ENCODE measurements around the gene AVPR1B. TPM values are rescaled to one million over a fixed set of nuclear protein-coding genes. Genes with fewer than 3 reads are reported as not detected.

AVPR1B gene
- total RNA-seq, 1 donor from 2014 or later = not detected

DNA sequence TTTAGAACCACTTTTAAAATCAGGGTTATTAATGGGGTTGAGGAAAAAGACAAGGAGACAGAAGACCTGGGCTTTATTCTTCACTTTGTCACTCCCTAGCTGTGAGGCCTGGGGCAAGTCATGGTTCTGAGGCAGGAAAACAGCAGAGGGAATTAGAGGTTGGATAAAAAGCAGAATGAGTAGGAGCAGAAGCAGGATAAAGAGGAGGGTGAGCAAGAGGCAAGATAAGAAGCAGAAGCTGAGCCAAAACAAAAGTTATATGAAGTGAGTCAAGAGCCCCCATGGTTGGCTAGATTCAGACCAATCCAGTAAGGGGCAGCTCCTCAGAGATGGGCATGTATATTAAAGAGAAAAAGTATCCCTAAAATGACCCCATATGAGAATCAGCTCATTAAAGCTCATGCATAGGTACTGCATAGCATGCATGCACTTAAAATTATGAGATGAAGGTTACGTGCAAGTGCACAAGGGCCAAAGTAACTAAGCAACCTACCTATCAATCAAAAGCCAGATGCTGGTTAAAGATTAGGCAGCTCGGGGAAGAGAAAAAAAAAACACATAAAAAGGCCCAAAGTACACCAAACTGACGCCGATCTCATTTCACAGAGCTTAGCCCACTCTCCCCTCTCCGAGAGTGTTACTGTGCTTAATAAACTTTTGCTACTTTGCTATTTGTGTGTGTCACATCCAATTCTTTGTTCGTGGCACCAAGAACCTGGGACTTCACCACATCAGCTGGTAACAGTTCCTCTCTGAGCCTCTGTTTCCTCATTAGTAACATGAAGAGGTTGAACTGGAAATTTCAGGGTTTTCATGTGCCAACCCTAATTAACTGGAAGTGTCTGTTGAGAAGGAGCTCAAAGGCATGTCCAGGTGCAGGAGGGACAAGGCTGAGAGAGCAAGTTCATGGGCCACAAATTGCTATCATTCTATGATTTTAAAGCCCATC, 2.2 kb downstream of the AVPR1B start:
- intact Hi-C loops (cut with DNase I) = no loop called here
- DNase-seq (ENCODE audit: low spot score) (no peak), ATAC-seq (no peak)

DNA sequence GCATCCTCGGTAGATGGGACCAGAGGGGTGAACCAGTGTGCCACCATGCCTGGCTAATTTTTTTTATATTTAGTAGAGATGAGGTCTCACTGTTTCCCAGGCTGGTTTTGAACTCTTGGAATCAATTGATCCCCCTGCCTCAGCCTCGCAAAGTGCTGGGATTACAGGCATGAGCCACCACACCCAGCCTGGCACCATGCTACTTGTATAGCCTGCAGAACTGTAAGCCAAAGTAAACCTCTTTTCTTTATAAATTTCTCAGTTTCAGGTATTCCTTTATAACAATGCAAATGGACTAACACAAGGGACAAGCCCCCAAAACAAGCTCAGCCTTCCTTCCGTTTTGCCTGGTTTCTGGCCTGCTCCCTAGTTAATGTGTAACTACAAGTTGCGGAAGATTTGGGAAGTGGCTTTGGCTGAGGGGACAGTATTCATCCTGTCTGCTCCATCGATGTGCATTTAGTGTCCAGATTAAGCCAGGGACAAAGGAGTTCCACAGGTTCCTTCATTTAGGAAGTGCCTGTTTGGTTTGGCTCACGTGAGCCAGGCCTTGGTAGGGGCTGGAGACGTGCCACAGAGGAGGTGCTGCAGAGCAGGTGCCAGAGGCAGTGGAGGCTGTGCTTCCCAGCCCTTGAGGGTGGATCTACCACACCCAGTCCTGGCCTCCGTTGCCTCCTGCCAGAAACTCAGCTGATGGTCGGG, 4.4 kb downstream of the AVPR1B start:
- intact Hi-C loops (cut with DNase I) = no loop called here

DNA sequence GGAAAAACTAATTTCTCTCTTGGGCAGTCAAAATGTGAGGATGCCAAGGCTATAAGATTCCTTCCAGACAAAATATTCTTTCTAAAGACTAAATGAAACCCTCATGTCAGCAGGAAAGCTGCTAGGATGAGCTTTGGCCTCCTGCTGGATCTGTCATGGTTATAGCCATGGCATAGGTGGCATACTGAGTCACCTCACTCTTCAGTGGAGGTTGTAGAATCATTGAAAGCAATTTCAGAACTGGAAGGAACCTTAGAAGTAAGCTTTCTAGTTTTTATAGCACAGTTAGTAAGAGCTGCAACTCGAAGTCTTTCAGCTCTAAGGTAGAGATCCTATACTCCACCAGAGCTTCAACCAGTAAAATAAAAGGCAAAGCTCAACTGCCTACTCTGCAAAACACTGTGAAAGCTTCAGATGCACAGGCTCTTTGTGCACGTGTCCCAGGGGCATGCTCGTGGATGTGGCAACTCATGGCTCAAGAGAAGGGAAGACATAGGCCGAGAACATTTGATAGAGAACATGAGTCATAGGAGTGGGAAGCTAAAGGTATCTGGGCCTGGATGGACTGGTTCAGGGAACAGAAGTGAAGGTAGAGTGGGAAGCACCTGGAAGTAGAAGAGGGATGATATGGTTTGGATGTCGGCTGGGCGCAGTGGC, 5.8 kb downstream of the AVPR1B start:
- ATAC-seq = no peak
- intact Hi-C loops (cut with DNase I) = no loop called here

More for the DNA sequence above, 4.4 kb downstream of the AVPR1B start:
- no peak for ATAC-seq
- no peak for DNase-seq (ENCODE audit: low spot score)

DNA sequence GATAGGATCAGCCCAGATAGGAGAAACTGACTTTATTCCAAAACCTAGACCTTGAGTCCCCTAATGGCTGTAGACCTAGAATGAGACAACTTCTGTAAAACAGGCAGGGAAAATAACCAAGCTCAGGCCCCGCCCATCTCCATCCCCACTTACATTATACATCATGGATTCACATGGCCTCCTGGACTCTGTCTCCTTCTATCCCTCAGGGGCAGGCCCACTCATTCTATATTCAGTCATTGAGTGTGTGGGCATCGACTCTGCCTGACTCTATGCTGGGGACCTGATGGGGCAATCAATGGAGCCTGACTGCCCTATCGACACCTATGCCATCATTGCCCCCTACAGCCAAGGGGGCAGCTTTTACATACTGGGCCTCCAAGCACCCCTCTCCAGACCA, 6.4 kb downstream of the AVPR1B start:
- ATAC-seq = no peak
- DNase-seq (ENCODE audit: low spot score) = no peak
- intact Hi-C loops (cut with DNase I) = no loop called here

More for the DNA sequence above, 5.8 kb downstream of the AVPR1B start:
- no peak for DNase-seq (ENCODE audit: low spot score)

DNA sequence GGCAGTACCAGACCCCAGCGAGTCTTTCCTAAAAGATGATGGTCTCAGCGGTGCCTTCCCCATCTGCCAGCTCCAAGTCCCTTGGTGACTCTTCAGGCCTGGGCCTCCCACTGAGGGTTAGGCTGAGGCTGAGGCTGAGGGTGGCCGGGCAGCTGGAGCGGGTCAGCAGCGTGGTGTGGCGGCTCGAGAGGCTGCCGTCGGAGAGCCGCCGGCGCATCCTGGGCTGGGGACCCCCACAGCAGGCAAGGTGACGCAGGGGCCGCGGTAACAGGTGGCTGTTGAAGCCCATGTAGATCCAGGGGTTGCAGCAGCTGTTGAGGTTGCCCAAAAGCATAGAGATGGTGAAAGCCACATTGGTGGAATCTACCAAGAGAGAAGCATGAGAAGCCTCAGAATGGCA, 7.0 kb downstream of the AVPR1B start:
- ATAC-seq = no peak
- intact Hi-C loops (cut with DNase I) = no loop called here
- no peak for DNase-seq (ENCODE audit: low spot score)

DNA sequence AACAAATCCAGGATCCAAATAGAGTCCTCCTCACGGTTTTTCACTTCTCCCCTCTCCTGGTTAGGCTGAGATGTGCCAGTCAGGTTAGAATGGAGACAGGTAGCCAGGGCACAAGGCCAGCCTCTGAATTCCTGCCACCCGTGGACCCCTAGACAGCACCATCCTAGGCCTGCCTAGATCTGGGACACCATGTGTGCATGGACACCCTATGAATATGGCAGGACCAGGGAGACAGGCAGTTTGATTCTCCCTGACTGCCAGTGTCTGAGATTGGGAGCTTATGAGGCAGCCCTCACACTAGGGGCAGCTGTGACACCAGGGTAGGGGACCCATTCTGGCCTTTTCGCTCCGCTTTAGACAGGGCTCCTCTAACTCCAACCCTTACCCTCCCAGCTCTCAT, 7.5 kb downstream of the AVPR1B start:
- ATAC-seq = no peak

DNA sequence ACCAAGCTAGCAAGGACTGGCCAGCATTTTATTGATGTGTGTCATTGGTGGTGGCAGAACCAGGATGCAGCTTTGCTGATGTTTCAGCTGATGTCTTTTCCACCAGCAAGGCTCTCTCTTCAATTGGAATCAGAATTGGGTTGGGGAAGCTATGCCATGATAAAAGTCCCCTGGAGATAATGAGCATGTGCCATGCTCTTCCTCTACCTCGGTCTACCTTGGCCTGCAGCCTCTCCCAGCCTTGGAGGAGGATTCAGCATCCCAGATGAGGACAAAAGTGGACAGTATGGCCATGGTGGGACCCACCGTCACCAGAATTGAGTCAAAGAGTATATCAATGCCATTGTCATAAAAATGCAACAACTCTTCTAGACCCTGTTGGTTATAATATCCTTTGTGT, 8.6 kb downstream of the AVPR1B start:
- DNase-seq (ENCODE audit: low spot score) = no peak
- ATAC-seq = no peak
- intact Hi-C loops (cut with DNase I) = loop anchor here (5.0 to 10.0 kb wide), 2 partner anchors 191 to 314 kb away; no protein-coding TSS in a partner anchor

More for the DNA sequence above, 7.5 kb downstream of the AVPR1B start:
- DNase-seq (ENCODE audit: low spot score) = no peak
- intact Hi-C loops (cut with DNase I) = loop anchor here (5.0 to 10.0 kb wide), 2 partner anchors 192 to 315 kb away; no protein-coding TSS in a partner anchor

DNA sequence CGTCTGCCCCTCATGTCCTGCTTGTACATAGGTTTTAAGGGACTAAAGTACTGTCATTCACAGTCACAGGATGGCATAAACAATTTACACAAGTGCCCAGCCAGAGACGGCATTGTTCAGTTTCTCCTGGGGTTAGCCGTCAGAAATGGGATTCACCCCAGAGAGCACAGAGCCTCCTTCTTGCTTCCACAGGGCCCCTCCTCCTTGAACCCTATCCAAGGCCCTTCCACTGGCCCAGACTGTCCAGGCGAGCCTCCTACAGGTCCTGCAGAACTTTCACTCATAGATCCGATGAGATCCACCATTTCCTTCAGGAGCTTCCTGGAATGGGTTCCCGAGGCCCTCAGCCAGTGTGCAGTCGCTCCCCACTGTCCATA, 10.0 kb downstream of the AVPR1B start:
- peak; percentile 38 for ATAC-seq
- no peak for DNase-seq (ENCODE audit: low spot score)
- intact Hi-C loops (cut with DNase I) = loop anchor here (5.0 to 10.0 kb wide), 2 partner anchors 190 to 312 kb away; no protein-coding TSS in a partner anchor

DNA sequence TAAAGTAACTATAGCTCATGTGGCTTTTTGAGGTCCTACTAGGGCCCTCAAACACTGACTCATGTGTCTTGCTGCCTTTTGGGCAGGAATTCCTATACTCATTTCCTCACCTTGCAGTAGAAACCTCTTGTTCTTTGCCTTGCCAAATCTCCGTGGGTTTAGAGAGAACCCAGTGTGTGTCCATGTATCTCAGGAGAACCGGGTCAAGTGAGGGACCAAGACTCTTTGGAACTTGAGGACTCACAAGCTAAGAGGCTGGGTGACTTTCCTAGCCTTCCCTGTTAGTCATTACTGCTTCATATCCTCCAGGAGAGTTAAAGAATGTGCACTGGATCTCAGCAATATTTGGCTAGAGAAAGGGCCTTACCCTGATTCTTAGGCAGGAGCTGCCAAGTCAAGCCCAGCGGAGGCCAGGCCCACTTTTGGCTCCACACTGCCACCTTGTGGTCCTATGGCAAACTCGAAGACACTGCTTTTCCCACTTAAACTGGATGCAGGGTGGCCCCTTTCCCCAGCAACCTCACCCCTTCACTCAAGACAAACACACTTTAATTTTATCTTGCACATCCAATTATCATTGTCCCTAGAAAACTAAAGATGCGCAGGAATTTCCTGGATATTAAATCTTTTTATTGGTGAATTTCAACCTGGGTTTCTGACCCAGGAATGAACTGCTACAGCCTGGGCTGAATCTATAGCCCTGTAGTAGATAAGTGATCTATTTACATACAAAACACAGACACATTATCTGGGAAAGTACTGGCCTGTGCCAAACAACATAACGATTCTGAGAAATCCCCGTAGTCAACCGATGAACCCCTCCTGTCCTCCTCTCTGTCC, 10.6 kb downstream of the AVPR1B start:
- DNase-seq (ENCODE audit: low spot score) = peak; percentile 90
- intact Hi-C loops (cut with DNase I) = loop anchor here (5.0 to 10.0 kb wide), 2 partner anchors 189 to 312 kb away; no protein-coding TSS in a partner anchor
- peak; percentile 91 for ATAC-seq

DNA sequence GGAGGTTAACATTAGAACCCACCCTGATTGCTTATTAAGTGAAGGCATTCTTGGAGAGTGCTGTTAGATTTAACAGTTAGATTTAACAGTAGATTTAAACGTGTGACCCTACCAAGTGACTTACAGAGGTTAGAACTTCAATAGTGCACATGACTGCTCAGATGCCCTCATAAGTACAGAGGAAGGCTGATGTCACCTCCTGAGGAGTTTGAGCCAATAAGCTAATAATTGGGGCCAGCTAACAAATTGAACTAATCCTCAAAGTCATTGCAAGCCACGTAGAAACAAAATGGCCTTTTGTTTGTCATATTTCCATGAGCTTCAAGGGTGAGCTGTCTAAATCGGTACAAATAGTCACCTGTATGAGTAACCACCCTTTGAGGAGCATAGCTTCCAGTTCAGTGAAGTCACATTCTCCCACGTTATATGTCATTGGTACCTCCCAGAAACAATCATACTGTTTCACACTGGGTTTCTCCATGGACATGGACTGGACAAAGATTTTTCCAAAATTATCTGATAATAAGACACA, 11.7 kb downstream of the AVPR1B start:
- ATAC-seq (no peak), DNase-seq (ENCODE audit: low spot score) (no peak)
- intact Hi-C loops (cut with DNase I) = loop anchor here (5.0 to 10.0 kb wide), 2 partner anchors 188 to 311 kb away; no protein-coding TSS in a partner anchor

DNA sequence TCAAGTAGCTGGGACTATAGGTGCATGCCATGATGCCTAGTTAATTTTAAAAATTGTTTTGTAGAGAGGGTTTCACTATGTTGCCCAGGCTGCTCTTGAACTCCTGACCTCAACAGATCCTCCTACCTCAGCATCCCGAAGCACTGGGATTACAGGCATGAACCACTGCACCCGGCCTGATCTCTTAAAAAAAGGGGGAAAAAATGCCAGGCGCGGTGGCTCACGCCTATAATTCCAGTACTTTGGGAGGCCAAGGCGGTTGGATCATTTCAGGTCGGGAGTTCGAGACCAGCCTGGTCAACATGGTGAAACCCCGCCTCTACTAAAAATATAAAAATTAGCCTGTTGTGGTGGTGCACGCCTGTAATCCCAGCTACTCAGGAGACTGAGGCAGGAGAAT, 13.2 kb downstream of the AVPR1B start:
- no peak for DNase-seq (ENCODE audit: low spot score)
- intact Hi-C loops (cut with DNase I) = loop anchor here (10.0 kb wide), 1 partner anchor 309 kb away; no protein-coding TSS in a partner anchor
- no peak for ATAC-seq

DNA sequence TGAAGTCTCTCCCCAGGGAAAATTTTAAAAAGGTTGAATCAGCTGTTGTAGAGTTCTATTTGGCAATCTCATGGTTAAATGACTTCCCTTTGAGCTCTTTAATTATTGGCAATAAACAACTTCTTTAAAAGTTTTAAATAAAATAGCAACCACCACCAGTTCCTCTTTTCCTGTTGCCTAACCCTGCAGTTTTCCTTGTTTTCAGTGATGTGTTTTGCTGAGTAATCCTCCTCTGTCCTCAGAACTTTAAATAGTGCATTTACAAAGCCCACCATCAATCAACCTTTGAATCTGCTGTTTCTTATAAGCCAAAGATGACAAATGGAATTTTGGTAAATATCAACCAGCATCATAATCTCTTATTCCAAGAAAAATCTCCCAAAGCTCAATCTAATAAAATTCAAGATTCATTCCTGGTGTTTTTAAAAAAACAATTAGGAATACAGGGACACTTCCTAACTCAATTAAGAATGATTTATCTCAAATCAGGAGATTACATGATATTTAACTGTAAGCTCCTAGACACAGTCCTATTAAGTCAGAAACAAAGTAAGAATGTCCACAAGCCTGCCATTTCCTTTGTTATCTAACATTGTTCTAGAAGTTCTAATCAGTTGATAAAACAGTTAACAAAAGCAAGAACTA, 14.8 kb downstream of the AVPR1B start:
- DNase-seq (ENCODE audit: low spot score) = no peak
- intact Hi-C loops (cut with DNase I) = loop anchor here (10.0 kb wide), 1 partner anchor 308 kb away; no protein-coding TSS in a partner anchor
- ATAC-seq = no peak

DNA sequence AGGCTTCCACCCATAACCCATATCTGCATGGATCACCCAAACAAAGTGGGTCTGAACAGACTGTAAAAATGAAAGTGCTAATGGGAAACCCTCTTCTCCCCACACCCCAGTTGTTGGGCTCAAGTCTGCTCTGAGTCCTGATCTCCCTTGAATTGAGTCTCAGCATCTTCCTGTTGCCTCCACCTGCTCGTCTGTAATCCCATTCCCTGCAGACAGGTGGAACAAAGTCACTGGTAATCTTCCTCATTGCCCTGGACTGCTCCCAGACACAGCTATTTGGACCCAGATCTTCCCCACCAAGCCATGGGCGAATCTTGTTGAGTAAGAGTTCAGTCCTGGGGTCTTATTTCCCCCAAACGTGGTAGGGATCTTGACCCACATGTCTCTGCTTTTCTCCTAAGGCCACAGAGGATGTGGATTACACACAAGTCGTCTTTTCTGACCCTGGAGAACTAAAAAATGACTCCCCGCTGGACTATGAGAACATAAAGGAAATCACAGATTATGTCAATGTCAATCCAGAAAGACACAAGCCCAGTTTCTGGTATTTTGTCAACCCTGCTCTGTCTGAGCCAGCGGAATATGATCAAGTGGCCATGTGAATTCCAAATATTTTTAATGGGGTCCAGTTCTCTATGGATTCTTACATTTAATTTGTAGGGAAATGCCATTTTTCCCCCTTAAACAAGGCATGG, 15.7 kb downstream of the AVPR1B start:
- DNase-seq (ENCODE audit: low spot score) = no peak
- no peak for ATAC-seq
- intact Hi-C loops (cut with DNase I) = loop anchor here (2.0 to 10.0 kb wide), 2 partner anchors 119 to 307 kb away; no protein-coding TSS in a partner anchor

DNA sequence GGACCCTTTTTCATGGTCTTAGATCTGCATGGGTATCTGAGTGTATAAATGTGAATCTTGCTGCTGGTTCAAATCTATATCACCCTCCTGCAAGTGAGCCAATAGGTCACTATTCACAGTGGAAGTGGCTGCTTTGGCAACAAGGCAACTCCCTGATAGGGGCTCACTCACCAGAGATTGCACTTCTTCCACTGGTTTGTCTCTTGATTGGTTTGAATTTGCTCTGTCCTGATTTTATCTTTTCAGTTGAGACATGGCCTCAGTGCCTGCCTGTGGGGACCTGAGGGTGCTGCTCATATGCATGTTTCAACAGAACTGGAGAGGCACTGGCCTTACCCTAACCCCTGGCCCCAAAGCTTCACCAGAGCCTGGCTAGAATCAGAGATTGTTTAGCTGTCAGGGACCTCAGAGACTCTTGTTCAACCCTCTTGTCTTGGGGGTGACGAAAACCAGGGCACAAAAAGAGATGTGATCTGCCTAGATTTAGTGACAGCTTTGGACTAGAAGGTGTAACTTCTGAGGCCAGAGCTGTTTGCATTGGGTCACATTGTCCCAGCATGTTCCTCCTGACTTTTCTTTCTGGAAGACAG, 16.9 kb downstream of the AVPR1B start:
- intact Hi-C loops (cut with DNase I) = loop anchor here (2.0 to 10.0 kb wide), 2 partner anchors 118 to 306 kb away; no protein-coding TSS in a partner anchor
- no peak for ATAC-seq
- no peak for DNase-seq (ENCODE audit: low spot score)

DNA sequence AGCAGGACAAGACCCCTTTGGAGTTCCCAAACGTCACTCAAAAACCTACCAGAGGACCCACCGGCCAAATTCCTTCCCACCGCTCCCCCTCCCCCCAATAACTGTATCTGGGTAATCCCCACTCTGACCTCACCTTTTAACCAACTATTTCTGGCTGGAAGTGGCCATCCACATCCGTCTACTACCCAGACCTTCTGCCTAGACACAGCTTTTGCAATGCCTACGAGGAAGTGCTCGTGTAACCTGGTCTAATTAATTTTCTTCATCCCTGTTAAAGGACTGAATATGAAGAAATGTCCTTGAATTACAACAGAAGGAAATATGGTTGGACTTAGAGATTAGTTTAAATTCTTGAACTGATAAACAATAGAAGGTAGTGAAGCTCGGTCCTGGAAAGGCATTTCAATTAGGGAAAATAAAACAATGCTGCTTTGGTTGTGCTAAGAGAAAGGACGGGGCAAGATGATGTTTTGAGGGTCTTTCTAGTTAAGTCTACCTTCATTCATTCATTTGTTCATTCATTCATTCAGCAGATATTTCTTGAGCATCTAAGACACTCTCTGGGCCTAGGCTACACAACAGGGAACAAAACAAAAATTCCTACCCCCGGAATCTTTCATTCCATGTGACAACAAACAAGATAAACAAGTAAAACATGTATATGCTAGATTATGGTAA, 18.8 kb downstream of the AVPR1B start:
- DNase-seq (ENCODE audit: low spot score) = no peak
- no peak for ATAC-seq
- intact Hi-C loops (cut with DNase I) = no loop called here

DNA sequence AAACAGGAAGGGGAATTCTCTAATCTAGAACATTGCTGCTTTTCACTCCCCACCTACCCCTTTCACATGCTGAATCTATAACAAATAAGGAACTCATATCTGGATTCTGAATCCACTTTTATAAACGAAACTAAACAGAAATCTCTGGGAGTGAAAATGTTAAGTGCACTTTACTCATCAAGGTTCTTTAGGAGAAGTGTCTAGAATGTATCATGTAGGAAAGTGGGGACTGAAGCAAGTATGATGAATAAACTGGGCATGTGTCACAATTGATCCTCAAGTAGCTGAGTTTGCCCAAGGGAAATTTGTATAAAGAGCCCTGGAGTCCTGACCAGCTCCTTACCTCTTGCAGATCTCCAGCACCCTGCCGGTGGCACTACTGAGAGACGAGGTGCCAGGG, 19.8 kb downstream of the AVPR1B start:
- intact Hi-C loops (cut with DNase I) = no loop called here
- DNase-seq (ENCODE audit: low spot score) (no peak), ATAC-seq (no peak)
